ENCODE data around the gene FIP1L1.

FIP1L1 gene

GRCh38 chr4:53421791-53422190, 44.4 kb downstream of the FIP1L1 start:
- Histone ChIP-seq H3K27ac (ENCODE audit: low read depth, low read length) (no peak overlapping the region), H3K9me2 (replicated peaks; ENCODE audit: control insufficient read depth, low read length) (no peaks in the 10 kb centered on the region), H3K4me1 (ENCODE audit: control insufficient read depth, low read length) (no peaks in the 10 kb centered on the region), H3K4me3 (ENCODE audit: low read length) (no peak overlapping the region), H3K79me2 (ENCODE audit: control insufficient read depth, low read length) (peaks cover 6% of the 10 kb centered on the region; the same call in 1 of the 2 replicates), H3K36me3 (ENCODE audit: control insufficient read depth, low read length) (peaks cover 36% of the 10 kb centered on the region), H3K9me3 (ENCODE audit: control insufficient read depth, insufficient read depth, low read length) (no peaks in the 10 kb centered on the region), H3F3A (ENCODE audit: control insufficient read depth, insufficient read depth) (peaks cover 5% of the 10 kb centered on the region; the same call in 1 of the 2 replicates), H3K27me3 (ENCODE audit: control insufficient read depth, low read length) (no peaks in the 10 kb centered on the region), H3K4me2 (ENCODE audit: low read length) (no peak overlapping the region), H4K20me1 (ENCODE audit: control insufficient read depth, insufficient read depth, low read depth, low read length) (no peaks in the 10 kb centered on the region)
- TF ChIP-seq EZH2phosphoT487 (IDR thresholded peaks at IDR 0.05; ENCODE audit: borderline replicate concordance, low read length): no peak
- TF ChIP-seq CTCF (IDR thresholded peaks at IDR 0.05; ENCODE audit: low read depth, low read length, poor library complexity, severe bottlenecking): no peak

- TF ChIP-seq EZH2phosphoT487 (IDR thresholded peaks at IDR 0.05; ENCODE audit: borderline replicate concordance, low read length) (no peak), CTCF (IDR thresholded peaks at IDR 0.05; ENCODE audit: low read depth, low read length, poor library complexity, severe bottlenecking) (no peak)
- Histone ChIP-seq H3K79me2 (ENCODE audit: control insufficient read depth, low read length) (peaks cover 6% of the 10 kb centered on the region; the same call in 1 of the 2 replicates), H4K20me1 (ENCODE audit: control insufficient read depth, insufficient read depth, low read depth, low read length) (no peaks in the 10 kb centered on the region)
Observed at GRCh38 chr4:53422367-53422766, 44.9 kb downstream of the FIP1L1 start.

GRCh38 chr4:53424280-53424679, 46.8 kb downstream of the FIP1L1 start:
- H3K36me3 ChIP-seq (ENCODE audit: control insufficient read depth, low read length): peaks cover 44% of the 10 kb centered on the region
- no peaks in the 10 kb centered on the region for H3K27me3 ChIP-seq (ENCODE audit: control insufficient read depth, low read length)
- TF ChIP-seq CTCF (IDR thresholded peaks at IDR 0.05; ENCODE audit: low read depth, low read length, poor library complexity, severe bottlenecking) (no peak), EZH2phosphoT487 (IDR thresholded peaks at IDR 0.05; ENCODE audit: borderline replicate concordance, low read length) (no peak)
- H3K4me1 ChIP-seq (ENCODE audit: control insufficient read depth, low read length): no peaks in the 10 kb centered on the region
- no peaks in the 10 kb centered on the region for H3K9me3 ChIP-seq (ENCODE audit: control insufficient read depth, insufficient read depth, low read length)
- no peak overlapping the region for H3K27ac ChIP-seq (ENCODE audit: low read depth, low read length)
- no peaks in the 10 kb centered on the region for H4K20me1 ChIP-seq (ENCODE audit: control insufficient read depth, insufficient read depth, low read depth, low read length)
- H3K4me3 ChIP-seq (ENCODE audit: low read length): no peak overlapping the region
- no peaks in the 10 kb centered on the region for H3K9me2 ChIP-seq (replicated peaks; ENCODE audit: control insufficient read depth, low read length)
- H3K4me2 ChIP-seq (ENCODE audit: low read length): no peak overlapping the region
- peaks cover 4% of the 10 kb centered on the region; the same call in 1 of the 2 replicates for H3K79me2 ChIP-seq (ENCODE audit: control insufficient read depth, low read length)
- H3F3A ChIP-seq (ENCODE audit: control insufficient read depth, insufficient read depth): peaks cover 5% of the 10 kb centered on the region; the same call in 1 of the 2 replicates

More at GRCh38 chr4:53422367-53422766, 44.9 kb downstream of the FIP1L1 start:
- Histone ChIP-seq H3K9me3 (ENCODE audit: control insufficient read depth, insufficient read depth, low read length) (no peaks in the 10 kb centered on the region), H3K36me3 (ENCODE audit: control insufficient read depth, low read length) (peaks cover 39% of the 10 kb centered on the region), H3K4me1 (ENCODE audit: control insufficient read depth, low read length) (no peaks in the 10 kb centered on the region), H3K4me3 (ENCODE audit: low read length) (no peak overlapping the region), H3K9me2 (replicated peaks; ENCODE audit: control insufficient read depth, low read length) (no peaks in the 10 kb centered on the region), H3K4me2 (ENCODE audit: low read length) (no peak overlapping the region), H3K27me3 (ENCODE audit: control insufficient read depth, low read length) (no peaks in the 10 kb centered on the region), H3F3A (ENCODE audit: control insufficient read depth, insufficient read depth) (peaks cover 5% of the 10 kb centered on the region; the same call in 1 of the 2 replicates), H3K27ac (ENCODE audit: low read depth, low read length) (no peak overlapping the region)
